ENCODE measurements around the gene HMCN2.

Gene HMCN2

GRCh38 chr9:130443456-130443801 lies 177.9 kb downstream of the HMCN2 start:
- DNase-seq: no peak

GRCh38 chr9:130443840-130444492 lies 178.4 kb downstream of the HMCN2 start:
- DNase-seq: no peak

- DNase-seq: no peak
These were observed 179.1 kb downstream of the HMCN2 start, which contains the start of gene ASS1 for GRCh38 chr9:130444565-130445221. ASS1 (plus strand) TSS chr9:130444961; CDS start chr9:130452229, 7,268 bp downstream.

- DNase-seq: no peak
These were observed 179.9 kb downstream of the HMCN2 start for GRCh38 chr9:130445268-130445983.

- DNase-seq: no peak
These were observed 180.7 kb downstream of the HMCN2 start for GRCh38 chr9:130446101-130446861.

GRCh38 chr9:130447193-130447816 lies 181.7 kb downstream of the HMCN2 start:
- DNase-seq: no peak

- no peak for DNase-seq
These were observed 182.6 kb downstream of the HMCN2 start for GRCh38 chr9:130448035-130448624.

GRCh38 chr9:130448771-130449603 lies 183.4 kb downstream of the HMCN2 start:
- DNase-seq: no peak

- DNase-seq: no peak
These were observed 184.9 kb downstream of the HMCN2 start for GRCh38 chr9:130450344-130451003.

GRCh38 chr9:130451004-130451390 lies 185.4 kb downstream of the HMCN2 start:
- DNase-seq: no peak

- no peak for DNase-seq
These were observed 186.2 kb downstream of the HMCN2 start for GRCh38 chr9:130451509-130452388.

GRCh38 chr9:130452835-130453234 lies 187.3 kb downstream of the HMCN2 start:
- no peak for DNase-seq

- DNase-seq: no peak
These were observed 187.9 kb downstream of the HMCN2 start for GRCh38 chr9:130453487-130453886.

- DNase-seq: no peak
These were observed 188.7 kb downstream of the HMCN2 start for GRCh38 chr9:130454096-130454811.

- DNase-seq: no peak
These were observed 189.3 kb downstream of the HMCN2 start for GRCh38 chr9:130454812-130455325.

GRCh38 chr9:130458027-130458803 lies 192.7 kb downstream of the HMCN2 start:
- no peak for DNase-seq

- no peak for DNase-seq
These were observed 193.2 kb downstream of the HMCN2 start for GRCh38 chr9:130458804-130459067.

GRCh38 chr9:130459151-130459550 lies 193.6 kb downstream of the HMCN2 start:
- no peak for DNase-seq
